Breast epithelium (tissue), 3 donors: ENCODE measurements around the gene AQP6.

Experiments used
- POLR2AphosphoS5 ChIP-seq, 3 donors: sonication (generic); formaldehyde crosslinking; IDR thresholded peaks; one replicate each; pipeline ENCODE4 v1.6.1; 2017; ENCODE audit warnings: antibody characterized with exemption in 3 of 3
- TF ChIP-seq, protein P1 (sequence below), 3 donors: fragments of 450-650 bp; IDR thresholded peaks; one replicate each; pipeline ENCODE4 v1.5.1; 2016 to 2017; ENCODE audit warnings: antibody characterized with exemption in 3 of 3, mild to moderate bottlenecking in 3 of 3, moderate library complexity in 3 of 3

DNA sequence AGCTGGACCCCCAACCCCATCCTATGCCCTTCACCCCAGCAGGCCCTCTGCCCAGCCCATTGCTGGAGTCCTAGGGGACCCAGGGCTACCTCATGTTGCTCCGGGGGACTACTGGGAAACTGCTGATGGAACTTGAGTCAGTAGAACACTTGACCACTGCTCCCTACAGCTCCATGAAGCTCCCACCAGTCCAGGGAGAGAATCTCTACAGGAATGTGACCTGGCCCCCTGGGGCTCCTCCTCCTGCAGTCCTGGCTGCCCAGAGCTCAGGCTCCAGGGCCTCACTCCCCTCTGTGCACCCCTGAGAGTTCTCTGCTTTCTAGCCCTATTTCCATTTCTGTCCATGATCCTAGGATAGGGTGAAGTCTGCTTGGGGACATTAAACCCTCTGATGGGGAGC, 33.0 kb upstream of the AQP6 start:
- TF ChIP-seq, protein P1, sequence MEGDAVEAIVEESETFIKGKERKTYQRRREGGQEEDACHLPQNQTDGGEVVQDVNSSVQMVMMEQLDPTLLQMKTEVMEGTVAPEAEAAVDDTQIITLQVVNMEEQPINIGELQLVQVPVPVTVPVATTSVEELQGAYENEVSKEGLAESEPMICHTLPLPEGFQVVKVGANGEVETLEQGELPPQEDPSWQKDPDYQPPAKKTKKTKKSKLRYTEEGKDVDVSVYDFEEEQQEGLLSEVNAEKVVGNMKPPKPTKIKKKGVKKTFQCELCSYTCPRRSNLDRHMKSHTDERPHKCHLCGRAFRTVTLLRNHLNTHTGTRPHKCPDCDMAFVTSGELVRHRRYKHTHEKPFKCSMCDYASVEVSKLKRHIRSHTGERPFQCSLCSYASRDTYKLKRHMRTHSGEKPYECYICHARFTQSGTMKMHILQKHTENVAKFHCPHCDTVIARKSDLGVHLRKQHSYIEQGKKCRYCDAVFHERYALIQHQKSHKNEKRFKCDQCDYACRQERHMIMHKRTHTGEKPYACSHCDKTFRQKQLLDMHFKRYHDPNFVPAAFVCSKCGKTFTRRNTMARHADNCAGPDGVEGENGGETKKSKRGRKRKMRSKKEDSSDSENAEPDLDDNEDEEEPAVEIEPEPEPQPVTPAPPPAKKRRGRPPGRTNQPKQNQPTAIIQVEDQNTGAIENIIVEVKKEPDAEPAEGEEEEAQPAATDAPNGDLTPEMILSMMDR (IDR thresholded peaks at IDR 0.05), result no peak
- no peak for TF ChIP-seq POLR2AphosphoS5 (IDR thresholded peaks at IDR 0.05)
